Posterior cingulate gyrus (tissue), 11 donors: Measurements from ENCODE around the gene RRP7A.
"Not testable (repeated sequence)": the region's sequence is repeated elsewhere in the genome, so short reads cannot be mapped to it uniquely, and the experiment has no call there.

Source experiments
- DNase-seq, 10 donors: peaks; one replicate each; pipeline versions ENCODE4 v3.0.0 to v3.0.0-alpha.2; 2020 to 2021; ENCODE audit warnings: mixed read lengths in 3 of 10
- intact Hi-C: fragments of 100-400 bp; cut with DNase I; formaldehyde crosslinking; loops from one replicate; pipeline ENCODE4 v1.15.1; 2023

The RRP7A gene

GRCh38 chr22:42537199-42537831, 17.7 kb upstream of the RRP7A start:
- intact Hi-C loops, result not testable (repeated sequence)
- DNase-seq, result peak in 1 of 10 donors; percentile 6

GRCh38 chr22:42536634-42537033, 17.0 kb upstream of the RRP7A start:
- intact Hi-C loops, result not testable (repeated sequence)
- DNase-seq, result peak in 2 of 10 donors; percentile 36 to 56

- peak in 1 of 10 donors; percentile 50 for DNase-seq
- intact Hi-C loops, result no loop called here
Measured at GRCh38 chr22:42536166-42536565, 16.6 kb upstream of the RRP7A start.

- intact Hi-C loops, result not testable (repeated sequence)
- peak in 1 of 10 donors; percentile 12 for DNase-seq
Measured at GRCh38 chr22:42535082-42535731, 15.6 kb upstream of the RRP7A start.

- intact Hi-C loops, result no loop called here
- DNase-seq, result peak in 3 of 10 donors; percentile 10 to 32 (median 11)
Measured at GRCh38 chr22:42533638-42533977, 14.0 kb upstream of the RRP7A start.

- intact Hi-C loops, result not testable (repeated sequence)
- peak in 2 of 10 donors; percentile 4 to 18 for DNase-seq
Measured at GRCh38 chr22:42531401-42532084, 11.9 kb upstream of the RRP7A start.

- intact Hi-C loops, result not testable (repeated sequence)
Measured at GRCh38 chr22:42529435-42529834, 9.8 kb upstream of the RRP7A start.

GRCh38 chr22:42528591-42529307, 9.2 kb upstream of the RRP7A start:
- DNase-seq, result peak in 2 of 10 donors; percentile 62 to 77
- intact Hi-C loops, result no loop called here

More at GRCh38 chr22:42529435-42529834, 9.8 kb upstream of the RRP7A start:
- DNase-seq, result not testable (repeated sequence)

- DNase-seq, result peak in 3 of 10 donors; percentile 39 to 71 (median 52)
- intact Hi-C loops, result no loop called here
Measured at GRCh38 chr22:42522546-42522945, 3.0 kb upstream of the RRP7A start.

- intact Hi-C loops, result no loop called here
- peak in 1 of 10 donors; percentile 70 for DNase-seq
Measured at GRCh38 chr22:42521228-42521546, 1.6 kb upstream of the RRP7A start.

GRCh38 chr22:42518638-42519524, 715 bp downstream of the RRP7A start:
- DNase-seq, result peak in 2 of 10 donors; percentile 13 to 14
- intact Hi-C loops, result not testable (repeated sequence)

GRCh38 chr22:42517103-42517502, 2.5 kb downstream of the RRP7A start:
- peak in 3 of 10 donors; percentile 27 to 43 (median 41) for DNase-seq
- intact Hi-C loops, result not testable (repeated sequence)

GRCh38 chr22:42515896-42516295, 3.7 kb downstream of the RRP7A start:
- intact Hi-C loops, result no loop called here
- DNase-seq, result peak in 3 of 10 donors; percentile 21 to 64 (median 61)

- intact Hi-C loops, result not testable (repeated sequence)
- DNase-seq, result peak in 3 of 10 donors; percentile 15 to 31 (median 17)
Measured at GRCh38 chr22:42515304-42515703, 4.3 kb downstream of the RRP7A start.

- intact Hi-C loops, result not testable (repeated sequence)
- DNase-seq, result peak in 2 of 10 donors; percentile 52 to 64
Measured at GRCh38 chr22:42514331-42514730, 5.3 kb downstream of the RRP7A start.

- DNase-seq, result peak in 5 of 10 donors; percentile 43 to 90 (median 70)
- intact Hi-C loops, result not testable (repeated sequence)
Measured at GRCh38 chr22:42512273-42512990, 7.2 kb downstream of the RRP7A start.

GRCh38 chr22:42511401-42511891, 8.2 kb downstream of the RRP7A start:
- peak in 3 of 10 donors; percentile 65 to 84 (median 73) for DNase-seq

GRCh38 chr22:42509548-42509947, 10.0 kb downstream of the RRP7A start:
- intact Hi-C loops, result no loop called here
- DNase-seq, result no peak

More at GRCh38 chr22:42511401-42511891, 8.2 kb downstream of the RRP7A start:
- intact Hi-C loops, result no loop called here

GRCh38 chr22:42508975-42509364, 10.6 kb downstream of the RRP7A start:
- intact Hi-C loops, result not testable (repeated sequence)

More at GRCh38 chr22:42508975-42509364, 10.6 kb downstream of the RRP7A start:
- peak in 2 of 10 donors; percentile 30 to 45 for DNase-seq
